Measurements from ENCODE around the gene INPP5J. TPM values are rescaled to one million over a fixed set of nuclear protein-coding genes. Genes with fewer than 3 reads are reported as not detected.

INPP5J gene
- total and polyA plus RNA-seq, 10 donors = 0.14 to 0.87 (median 0.43) TPM; not detected in 2

- no peaks in the 10 kb centered on the region for H3K9me3 ChIP-seq
- DNase-seq = no peak
- no peak overlapping the region for H3K4me3 ChIP-seq
- peaks cover 0 to 15% (median 0%) of the 10 kb centered on the region in 6 donors for H3K4me1 ChIP-seq
- H3K27me3 ChIP-seq (replicated peaks in 1 of 7) = no peaks in the 10 kb centered on the region
- H3K27ac ChIP-seq = no peak overlapping the region
- intact Hi-C loops (cut with DNase I; ENCODE audit: low total_unique reads) = no loop called here
- 56 to 71% (median 59%) methylated on average over 7 of the region's 7 CpGs for WGBS, 5 donors
- H3K36me3 ChIP-seq = no peaks in the 10 kb centered on the region
- TF ChIP-seq POLR2AphosphoS5 (IDR thresholded peaks at IDR 0.05) (no peak), POLR2A (IDR thresholded peaks at IDR 0.05) (no peak)
- TF ChIP-seq, protein P1, sequence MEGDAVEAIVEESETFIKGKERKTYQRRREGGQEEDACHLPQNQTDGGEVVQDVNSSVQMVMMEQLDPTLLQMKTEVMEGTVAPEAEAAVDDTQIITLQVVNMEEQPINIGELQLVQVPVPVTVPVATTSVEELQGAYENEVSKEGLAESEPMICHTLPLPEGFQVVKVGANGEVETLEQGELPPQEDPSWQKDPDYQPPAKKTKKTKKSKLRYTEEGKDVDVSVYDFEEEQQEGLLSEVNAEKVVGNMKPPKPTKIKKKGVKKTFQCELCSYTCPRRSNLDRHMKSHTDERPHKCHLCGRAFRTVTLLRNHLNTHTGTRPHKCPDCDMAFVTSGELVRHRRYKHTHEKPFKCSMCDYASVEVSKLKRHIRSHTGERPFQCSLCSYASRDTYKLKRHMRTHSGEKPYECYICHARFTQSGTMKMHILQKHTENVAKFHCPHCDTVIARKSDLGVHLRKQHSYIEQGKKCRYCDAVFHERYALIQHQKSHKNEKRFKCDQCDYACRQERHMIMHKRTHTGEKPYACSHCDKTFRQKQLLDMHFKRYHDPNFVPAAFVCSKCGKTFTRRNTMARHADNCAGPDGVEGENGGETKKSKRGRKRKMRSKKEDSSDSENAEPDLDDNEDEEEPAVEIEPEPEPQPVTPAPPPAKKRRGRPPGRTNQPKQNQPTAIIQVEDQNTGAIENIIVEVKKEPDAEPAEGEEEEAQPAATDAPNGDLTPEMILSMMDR (IDR thresholded peaks at IDR 0.05 in 8 of 11, conservative IDR thresholded peaks at IDR 0.05 in 3 of 11) = no peak
Observed at GRCh38 chr22:31119026-31119717, 3.6 kb upstream of the INPP5J start.

GRCh38 chr22:31120230-31120629, 2.5 kb upstream of the INPP5J start:
- 76 to 92% (median 82%) methylated on average over 2 to 5 of the region's 5 CpGs for WGBS, 5 donors
- Histone ChIP-seq H3K4me3 (no peak overlapping the region), H3K9me3 (no peaks in the 10 kb centered on the region), H3K27ac (no peak overlapping the region), H3K36me3 (no peaks in the 10 kb centered on the region), H3K27me3 (replicated peaks in 1 of 7) (no peaks in the 10 kb centered on the region), H3K4me1 (peaks cover 0 to 15% (median 0%) of the 10 kb centered on the region in 6 donors)
- intact Hi-C loops (cut with DNase I; ENCODE audit: low total_unique reads) = no loop called here
- peak; percentile 49 for DNase-seq
- TF ChIP-seq POLR2AphosphoS5 (IDR thresholded peaks at IDR 0.05) (no peak), POLR2A (IDR thresholded peaks at IDR 0.05) (no peak)
- TF ChIP-seq, protein P1 (IDR thresholded peaks at IDR 0.05 in 8 of 11, conservative IDR thresholded peaks at IDR 0.05 in 3 of 11) = no peak

- intact Hi-C loops (cut with DNase I; ENCODE audit: low total_unique reads) = no loop called here
- 87 to 100% (median 88%) methylated on average over 1 of the region's 1 CpG for WGBS, 5 donors
- no peaks in the 10 kb centered on the region for H3K9me3 ChIP-seq
Observed at GRCh38 chr22:31120642-31121041, 2.1 kb upstream of the INPP5J start.

GRCh38 chr22:31121403-31121802, 1.4 kb upstream of the INPP5J start:
- Histone ChIP-seq H3K27me3 (replicated peaks in 1 of 7) (no peaks in the 10 kb centered on the region), H3K36me3 (no peaks in the 10 kb centered on the region), H3K4me1 (peaks cover 0 to 15% (median 0%) of the 10 kb centered on the region in 6 donors), H3K9me3 (no peaks in the 10 kb centered on the region), H3K27ac (no peak overlapping the region), H3K4me3 (no peak overlapping the region)
- peak; percentile 17 for DNase-seq
- TF ChIP-seq, protein P1 (IDR thresholded peaks at IDR 0.05 in 8 of 11, conservative IDR thresholded peaks at IDR 0.05 in 3 of 11) = no peak
- intact Hi-C loops (cut with DNase I; ENCODE audit: low total_unique reads) = no loop called here
- WGBS, 5 donors = 93 to 98% (median 94%) methylated on average over 4 of the region's 4 CpGs

More at GRCh38 chr22:31120642-31121041, 2.1 kb upstream of the INPP5J start:
- Histone ChIP-seq H3K27ac (no peak overlapping the region), H3K4me3 (no peak overlapping the region), H3K27me3 (replicated peaks in 1 of 7) (no peaks in the 10 kb centered on the region), H3K4me1 (peaks cover 0 to 15% (median 0%) of the 10 kb centered on the region in 6 donors), H3K36me3 (no peaks in the 10 kb centered on the region)
- peak; percentile 17 for DNase-seq
- no peak for TF ChIP-seq POLR2A (IDR thresholded peaks at IDR 0.05)

Data from spleen (tissue), 11 donors.